Ureter (tissue), 1 donor: ENCODE measurements around the gene CTDSP2. TPM values are rescaled to one million over a fixed set of nuclear protein-coding genes. Genes with fewer than 3 reads are reported as not detected.
"Not testable (repeated sequence)": the region's sequence is repeated elsewhere in the genome, so short reads cannot be mapped to it uniquely, and the experiment has no call there.

Source experiments
- DNase-seq: peaks from one replicate; pipeline ENCODE4 v3.0.0-alpha.2; 2020; ENCODE audit warnings: low spot score
- total RNA-seq: library from RNA; stranded (reverse); gene quantifications from one replicate; pipeline ENCODE4 v1.2.4, GENCODE V29; 2023
- donor health status: DM: yes; HTN: yes; CAD: no.

Gene CTDSP2
- total RNA-seq, 1 donor from 2014 or later, result 130 TPM

- no peak for DNase-seq
Measured at GRCh38 chr12:57882575-57882974, 36.0 kb upstream of the CTDSP2 start.

- no peak for DNase-seq
Measured at GRCh38 chr12:57881475-57881874, 34.9 kb upstream of the CTDSP2 start.

- DNase-seq, result not testable (repeated sequence)
Measured at GRCh38 chr12:57881035-57881434, 34.5 kb upstream of the CTDSP2 start.

GRCh38 chr12:57877876-57878275, 31.3 kb upstream of the CTDSP2 start:
- DNase-seq, result no peak

GRCh38 chr12:57875753-57876547, 29.4 kb upstream of the CTDSP2 start:
- DNase-seq, result no peak

- DNase-seq, result no peak
Measured at GRCh38 chr12:57874166-57875108, 27.9 kb upstream of the CTDSP2 start.

- DNase-seq, result no peak
Measured at GRCh38 chr12:57872362-57872761, 25.8 kb upstream of the CTDSP2 start.

GRCh38 chr12:57869927-57870318, 23.4 kb upstream of the CTDSP2 start:
- no peak for DNase-seq

- no peak for DNase-seq
Measured at GRCh38 chr12:57869298-57869926, 22.9 kb upstream of the CTDSP2 start.

GRCh38 chr12:57868851-57869268, 22.3 kb upstream of the CTDSP2 start:
- peak; percentile 66 for DNase-seq

GRCh38 chr12:57868221-57868620, 21.7 kb upstream of the CTDSP2 start:
- DNase-seq, result no peak

GRCh38 chr12:57866308-57867019, 19.9 kb upstream of the CTDSP2 start:
- no peak for DNase-seq

- DNase-seq, result peak; percentile 81
Measured at GRCh38 chr12:57865084-57865751, 18.7 kb upstream of the CTDSP2 start.

- DNase-seq, result no peak
Measured at GRCh38 chr12:57864442-57865083, 18.0 kb upstream of the CTDSP2 start.

GRCh38 chr12:57863676-57864075, 17.1 kb upstream of the CTDSP2 start:
- DNase-seq, result no peak

GRCh38 chr12:57861967-57862366, 15.4 kb upstream of the CTDSP2 start:
- no peak for DNase-seq

GRCh38 chr12:57860883-57861282, 14.4 kb upstream of the CTDSP2 start:
- DNase-seq, result not testable (repeated sequence)

- no peak for DNase-seq
Measured at GRCh38 chr12:57859121-57859520, 12.6 kb upstream of the CTDSP2 start.

GRCh38 chr12:57858123-57858522, 11.6 kb upstream of the CTDSP2 start:
- DNase-seq, result not testable (repeated sequence)

- no peak for DNase-seq
Measured at GRCh38 chr12:57854965-57855364, 8.4 kb upstream of the CTDSP2 start.
